ENCODE measurements around the gene ZNF490.
"Not testable (repeated sequence)": the region's sequence is repeated elsewhere in the genome, so short reads cannot be mapped to it uniquely, and the experiment has no call there.

The ZNF490 gene

DNA sequence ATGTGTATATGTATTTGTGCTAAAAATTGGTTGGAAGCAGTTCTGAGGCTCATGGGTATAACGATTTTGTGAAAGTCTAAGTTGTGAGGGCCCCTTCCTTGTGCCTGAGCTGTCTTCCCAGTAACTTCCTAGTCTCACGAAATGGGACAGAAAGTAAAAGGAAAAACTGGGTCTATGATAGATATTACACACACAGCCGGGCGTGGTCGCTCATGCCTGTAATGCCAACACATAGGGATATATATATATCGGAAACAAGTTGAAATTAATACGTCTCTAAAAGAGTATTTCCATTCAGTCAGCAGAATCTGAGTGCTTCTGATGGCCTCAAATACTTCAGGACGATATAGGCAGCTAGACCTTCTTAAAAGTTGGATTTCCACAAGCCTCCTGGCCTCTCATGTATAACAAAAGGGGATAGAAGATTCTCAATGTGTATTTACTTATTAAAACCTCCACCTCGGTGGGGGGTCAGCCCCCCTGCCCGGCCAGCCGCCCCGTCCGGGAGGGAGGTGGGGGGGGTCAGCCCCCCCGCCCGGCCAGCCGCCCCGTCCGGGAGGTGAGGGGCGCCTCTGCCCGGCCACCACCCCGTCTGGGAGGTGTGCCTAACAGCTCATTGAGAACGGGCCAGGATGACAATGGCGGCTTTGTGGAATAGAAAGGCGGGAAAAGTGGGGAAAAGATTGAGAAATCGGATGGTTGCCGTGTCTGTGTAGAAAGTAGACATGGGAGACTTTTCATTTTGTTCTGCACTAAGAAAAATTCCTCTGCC, 10.8 kb upstream of the ZNF490 start:
- DNase-seq (ENCODE audit: low read depth, low spot score) = not testable (repeated sequence)

GRCh38 chr19:12617646-12618045, 7.0 kb upstream of the ZNF490 start:
- DNase-seq (ENCODE audit: low read depth, low spot score) = no peak

GRCh38 chr19:12611361-12611699, 717 bp upstream of the ZNF490 start:
- DNase-seq (ENCODE audit: low read depth, low spot score) = peak; percentile 88

DNA sequence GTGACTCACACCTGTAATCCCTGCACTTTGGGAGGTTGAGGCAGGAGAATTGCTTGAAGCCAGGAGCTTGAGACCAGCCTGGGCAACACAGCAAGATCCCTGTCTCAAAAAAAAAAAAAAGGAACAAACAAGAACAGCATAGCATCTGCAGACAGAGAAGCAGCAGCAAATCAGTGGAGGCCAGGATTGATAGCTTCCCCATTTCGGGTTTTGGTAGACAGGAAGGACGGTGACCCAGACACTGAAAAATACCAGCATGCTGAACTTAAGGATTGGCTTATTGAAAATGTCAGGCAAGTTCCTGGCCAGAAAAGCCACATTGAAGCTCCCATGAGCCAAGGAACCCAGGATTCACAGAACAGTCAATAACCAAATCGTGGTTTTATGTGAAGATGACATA, 3.0 kb downstream of the ZNF490 start:
- no peak for DNase-seq (ENCODE audit: low read depth, low spot score)

DNA sequence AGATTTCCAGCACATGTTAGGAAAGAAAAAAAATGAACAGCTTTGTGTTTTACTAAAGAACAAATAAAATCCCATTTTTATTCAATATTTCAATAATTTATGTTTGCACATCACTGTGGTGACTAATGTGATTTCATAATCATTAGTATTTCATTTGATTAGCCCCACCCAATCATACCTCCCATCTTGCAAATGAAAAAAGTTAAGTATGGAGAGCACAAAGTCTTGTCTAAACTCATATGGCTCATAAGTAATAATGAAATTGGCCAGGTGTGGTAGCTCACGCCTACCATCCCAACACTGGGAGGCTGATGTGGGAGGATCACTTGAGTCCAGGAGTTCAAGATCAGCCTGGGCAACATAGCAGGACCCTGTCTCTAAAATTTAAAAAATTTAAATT, 3.8 kb downstream of the ZNF490 start:
- no peak for DNase-seq (ENCODE audit: low read depth, low spot score)

DNA sequence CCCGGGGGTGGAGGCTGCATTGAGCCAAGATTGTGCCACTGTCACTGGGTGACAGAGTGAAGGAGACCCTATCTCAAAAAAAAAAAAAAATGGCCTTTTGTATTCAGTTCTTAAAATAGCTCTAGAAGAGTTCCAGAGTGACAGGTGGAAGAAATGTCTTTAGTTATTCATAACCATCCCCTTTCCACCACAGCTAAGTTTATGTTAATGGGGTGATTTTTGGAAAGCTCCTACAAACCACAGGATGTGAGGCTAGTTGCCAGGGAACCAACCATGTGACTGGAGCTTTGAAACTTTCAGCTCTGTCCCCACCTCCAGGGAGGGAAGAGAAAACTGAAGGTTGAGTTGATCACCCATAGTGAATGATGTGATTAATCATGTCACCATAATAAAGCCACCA, 6.9 kb downstream of the ZNF490 start:
- peak; percentile 88 for DNase-seq (ENCODE audit: low read depth, low spot score)

DNA sequence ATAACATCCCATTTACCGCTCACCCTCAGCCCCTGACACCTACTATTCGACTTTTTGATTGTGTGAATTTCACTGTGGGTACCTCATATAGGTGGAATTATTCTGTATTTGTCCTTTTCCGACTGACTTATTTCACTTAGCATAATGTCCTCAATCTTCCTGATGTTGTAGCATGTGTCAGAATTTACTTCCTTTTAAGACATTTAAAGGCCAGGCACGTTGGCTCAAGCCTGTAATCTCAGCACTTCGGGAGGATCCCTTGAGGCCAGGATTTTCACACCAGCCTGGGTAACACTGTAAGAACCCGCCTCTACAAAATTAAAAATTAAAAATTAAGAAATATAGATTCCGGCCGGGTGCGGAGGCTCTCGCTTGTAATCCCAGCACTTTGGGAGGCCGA, 13.0 kb downstream of the ZNF490 start:
- DNase-seq (ENCODE audit: low read depth, low spot score) = no peak

DNA sequence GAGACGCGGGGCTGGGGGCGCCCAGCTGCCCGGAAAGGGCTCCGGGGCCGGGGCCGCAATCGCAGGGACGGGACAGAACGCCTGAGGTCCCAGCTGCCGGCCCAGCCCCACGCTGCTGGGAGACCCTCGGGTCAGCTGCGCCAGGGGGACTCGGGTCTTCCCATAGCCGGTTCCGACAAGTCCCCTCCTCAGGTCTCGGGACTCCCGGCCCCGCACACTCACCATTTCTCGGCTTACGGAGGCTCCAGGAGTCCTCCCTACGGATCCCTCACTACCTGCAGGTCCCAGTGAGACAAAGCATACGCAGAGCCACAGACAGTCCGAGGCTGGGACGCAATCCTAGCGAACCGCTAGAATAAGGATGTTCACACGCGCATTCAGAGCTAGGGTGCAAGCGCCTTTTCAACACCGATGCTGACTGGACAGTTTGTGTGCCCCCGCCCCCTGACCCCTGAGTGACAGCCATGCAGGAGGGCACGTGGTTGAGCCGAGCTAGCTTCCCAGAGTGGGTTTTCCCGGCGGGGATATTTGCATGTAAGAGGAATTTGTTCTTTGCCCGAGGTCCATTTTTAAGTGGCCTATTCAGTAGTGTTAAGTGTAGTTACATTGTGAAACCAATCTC, 13.6 kb downstream of the ZNF490 start:
- DNase-seq (ENCODE audit: low read depth, low spot score) = peak; percentile 29

GRCh38 chr19:12596485-12596884, 14.1 kb downstream of the ZNF490 start:
- no peak for DNase-seq (ENCODE audit: low read depth, low spot score)

- DNase-seq (ENCODE audit: low read depth, low spot score) = no peak
Measured at GRCh38 chr19:12581100-12581499, 29.5 kb downstream of the ZNF490 start.

- DNase-seq (ENCODE audit: low read depth, low spot score) = peak; percentile 67
Measured at GRCh38 chr19:12580180-12580694, 30.4 kb downstream of the ZNF490 start.

DNA sequence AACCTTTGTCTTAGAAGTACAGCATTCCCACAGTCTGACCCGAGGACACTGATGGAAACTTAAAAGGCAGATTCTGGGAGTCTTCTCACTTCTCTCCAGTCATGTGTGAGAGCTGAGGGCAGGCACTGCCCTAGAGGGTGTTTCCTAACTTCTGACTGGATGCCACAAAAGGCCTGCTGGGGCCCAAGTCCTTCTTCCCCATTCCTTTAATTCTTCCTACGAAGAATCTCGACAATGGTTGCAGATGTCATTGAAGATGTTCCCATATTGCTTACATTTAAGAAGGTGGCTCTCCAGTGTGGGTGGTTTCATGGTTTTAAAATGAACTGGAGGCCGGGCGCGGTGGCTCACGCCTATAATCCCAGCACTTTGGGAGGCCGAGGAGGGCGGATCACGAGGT, 32.0 kb downstream of the ZNF490 start:
- no peak for DNase-seq (ENCODE audit: low read depth, low spot score)

- no peak for DNase-seq (ENCODE audit: low read depth, low spot score)
Measured at GRCh38 chr19:12574036-12574435, 36.6 kb downstream of the ZNF490 start.

- DNase-seq (ENCODE audit: low read depth, low spot score) = no peak
Measured at GRCh38 chr19:12567951-12568350, 42.7 kb downstream of the ZNF490 start.

DNA sequence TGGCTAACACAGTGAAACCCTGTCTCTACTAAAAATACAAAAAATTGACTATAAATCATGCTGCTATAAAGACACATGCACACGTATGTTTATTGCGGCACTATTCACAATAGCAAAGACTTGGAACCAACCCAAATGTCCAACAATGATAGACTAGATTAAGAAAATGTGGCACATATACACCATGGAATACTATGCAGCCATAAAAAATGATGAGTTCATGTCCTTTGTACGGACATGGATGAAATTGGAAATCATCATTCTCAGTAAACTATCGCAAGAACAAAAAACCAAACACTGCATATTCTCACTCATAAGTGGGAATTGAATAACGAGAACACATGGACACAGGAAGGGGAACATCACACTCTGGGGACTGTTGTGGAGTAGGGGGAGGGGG, 44.2 kb downstream of the ZNF490 start:
- DNase-seq (ENCODE audit: low read depth, low spot score) = not testable (repeated sequence)

DNA sequence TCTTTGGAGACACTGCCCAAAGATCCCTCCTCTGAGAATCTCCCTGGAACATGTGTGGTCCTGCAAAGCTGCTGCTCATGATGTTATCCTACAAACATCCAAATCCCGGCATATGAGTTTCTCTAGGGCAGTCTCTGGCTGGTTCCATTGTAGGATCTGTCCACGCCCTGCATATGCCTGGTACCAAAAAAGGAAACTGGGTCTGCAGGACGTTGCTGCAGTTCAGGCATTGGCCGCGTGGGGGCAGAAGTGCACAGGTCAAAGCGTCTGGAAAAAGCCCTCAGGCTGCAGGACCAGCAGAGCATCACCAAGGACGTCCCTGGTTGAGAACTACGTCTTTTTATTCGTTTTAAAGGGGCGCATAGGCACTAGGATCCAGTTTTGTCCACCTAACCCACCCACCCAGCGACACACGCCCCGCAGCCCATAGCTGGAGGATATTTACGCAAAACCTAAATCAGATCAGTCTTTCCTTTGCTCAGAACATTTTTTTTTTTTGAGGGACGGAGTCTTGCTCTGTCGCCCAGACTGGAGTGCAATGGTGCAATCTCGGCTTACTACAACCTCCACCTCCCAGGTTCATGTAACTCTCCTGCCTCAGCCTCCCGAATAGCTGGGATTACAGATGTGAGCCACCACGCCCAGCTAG, 46.5 kb downstream of the ZNF490 start:
- DNase-seq (ENCODE audit: low read depth, low spot score) = peak; percentile 94

DNA sequence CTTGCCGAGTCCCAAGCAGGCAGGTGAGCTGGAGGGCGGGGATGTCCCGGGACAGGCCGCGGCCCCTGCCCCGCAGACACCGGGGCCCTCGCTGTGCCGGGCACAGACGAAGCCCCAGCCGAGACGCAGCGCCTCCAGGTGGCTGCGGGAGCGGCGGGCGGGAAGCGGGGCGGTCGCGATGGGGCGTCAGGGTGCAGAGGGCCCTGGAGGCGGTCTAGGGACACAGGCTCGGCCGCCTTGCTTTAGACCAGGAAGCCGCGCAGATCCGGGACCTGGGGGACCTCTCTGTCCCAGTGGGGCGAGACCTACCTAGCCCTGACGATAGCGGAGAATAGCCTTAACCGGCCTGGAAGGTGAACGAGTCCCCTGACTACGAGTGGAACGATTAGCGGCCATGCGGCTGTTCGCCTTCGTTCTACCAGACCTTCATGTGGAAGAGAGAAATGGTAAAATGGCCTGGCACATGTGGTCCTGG, 55.1 kb downstream of the ZNF490 start:
- DNase-seq (ENCODE audit: low read depth, low spot score) = no peak

- DNase-seq (ENCODE audit: low read depth, low spot score) = peak; percentile 98
Measured at GRCh38 chr19:12551060-12551832, 59.4 kb downstream of the ZNF490 start, which contains the start of gene ZNF564. TSS of gene ZNF564 (minus strand) at chr19:12551482. CDS start at chr19:12551332, 150 bp downstream.

- DNase-seq (ENCODE audit: low read depth, low spot score) = no peak
Measured at GRCh38 chr19:12546903-12547302, 63.7 kb downstream of the ZNF490 start.

GRCh38 chr19:12546068-12546467, 64.5 kb downstream of the ZNF490 start:
- no peak for DNase-seq (ENCODE audit: low read depth, low spot score)

DNA sequence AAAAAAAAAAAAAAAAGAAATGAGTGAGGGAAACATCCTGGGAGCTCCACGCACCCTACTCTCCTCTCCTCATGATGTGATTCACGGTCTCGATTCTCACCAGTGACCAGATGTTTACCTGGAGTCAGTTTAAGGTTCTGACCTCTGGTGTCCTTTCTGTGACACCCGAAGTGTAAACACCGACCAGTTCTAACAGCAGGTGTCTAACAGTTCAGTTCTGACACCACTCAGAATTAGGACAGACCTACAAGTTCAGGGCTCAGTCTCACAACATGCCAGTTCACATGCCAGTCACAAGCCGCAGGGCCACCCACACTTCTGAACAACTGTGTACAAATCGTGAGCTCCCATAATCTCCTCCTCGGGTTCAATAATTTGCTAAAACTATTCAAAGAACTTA, 65.3 kb downstream of the ZNF490 start:
- DNase-seq (ENCODE audit: low read depth, low spot score) = no peak

GRCh38 chr19:12544401-12544876, 66.2 kb downstream of the ZNF490 start:
- DNase-seq (ENCODE audit: low read depth, low spot score) = peak; percentile 37

Data from astrocyte of the hippocampus (primary cell).